Endothelial cell of umbilical vein (primary cell): ENCODE results near the gene DTL. TPM values are rescaled to one million over a fixed set of nuclear protein-coding genes. Genes with fewer than 3 reads are reported as not detected.

ENCODE experiments used
- BruUV-seq: library from RNA; stranded (reverse); fragments of 400-500 nt; replicated peaks from 2 replicates; lab custom pipeline; 2021; lab: Mats Ljungman, UMichigan
- CTCF ChIA-PET: fragments of 300-600, 350-600 bp; sonication (Branson Sonifier 250); formaldehyde crosslinking; loops from one replicate; lab custom pipeline; 2021; ENCODE audit warnings: antibody characterized with exemption, inconsistent platforms; lab: Charles Lee
- POLR2A ChIA-PET: fragments of 300-600, 350-600 bp; sonication (Branson Sonifier 250); formaldehyde crosslinking; loops from one replicate; lab custom pipeline; 2021; ENCODE audit warnings: antibody characterized with exemption, inconsistent platforms; lab: Charles Lee
- DNase-seq: peaks from one replicate; pipeline ENCODE4 v3.0.0-alpha.2; 2011; ENCODE audit warnings: low read depth, low spot score
- FAIRE-seq: peaks from 2 replicates; lab custom pipeline; 2011; peaks lifted over from hg19 to GRCh38; lab: Jason Lieb, UNC
- H2AFZ ChIP-seq: 2 replicates; pipeline ENCODE4 v1.6.0; 2012; ENCODE audit warnings: low read depth, low read length, control low read depth, inconsistent platforms
- H3K27ac ChIP-seq: 2 replicates; pipeline ENCODE4 v1.5.1; 2011; ENCODE audit warnings: low read depth, mild to moderate bottlenecking, control low read depth, low read length, moderate library complexity; ENCODE audit not compliant: insufficient read depth
- H3K27me3 ChIP-seq, 2 experiments: 2 replicates each; pipeline versions ENCODE4 v1.6.0 to v1.6.1; 2011; ENCODE audit warnings: low read length in 2 of 2, mixed read lengths in 1 of 2; ENCODE audit not compliant: control insufficient read depth in 2 of 2, insufficient read depth in 2 of 2
- H3K36me3 ChIP-seq, 2 experiments: 2 replicates in 1 of 2; 3 replicates in 1 of 2; pipeline ENCODE4 v1.5.1; 2011; ENCODE audit warnings: low read length in 2 of 2, mild to moderate bottlenecking in 1 of 2, moderate library complexity in 1 of 2; ENCODE audit not compliant: control insufficient read depth in 2 of 2, insufficient read depth in 2 of 2; ENCODE audit errors: extremely low read depth in 1 of 2
- H3K4me1 ChIP-seq: 3 replicates; pipeline ENCODE4 v1.5.1; 2011; ENCODE audit warnings: mild to moderate bottlenecking, low read length; ENCODE audit not compliant: control insufficient read depth, insufficient read depth; ENCODE audit errors: extremely low read depth
- H3K4me2 ChIP-seq: 2 replicates; pipeline ENCODE4 v1.6.1; 2011; ENCODE audit warnings: low read length, control low read depth, mixed read lengths; ENCODE audit not compliant: insufficient read depth
- H3K4me3 ChIP-seq, 3 experiments: fragments of 200-600 bp in 1 of 3; sonication (generic), shearing (Covaris generic) in 1 of 3; replicated peaks in 1 of 3; 2 replicates each; pipeline ENCODE4 v1.5.1; 2011 to 2016; ENCODE audit warnings: control low read depth in 3 of 3, low read length in 3 of 3, mild to moderate bottlenecking in 2 of 3, inconsistent platforms in 1 of 3, low read depth in 1 of 3, moderate library complexity in 1 of 3; ENCODE audit not compliant: insufficient read depth in 1 of 3
- H3K79me2 ChIP-seq: 2 replicates; pipeline ENCODE4 v1.6.0; 2012; ENCODE audit warnings: low read length, inconsistent platforms; ENCODE audit not compliant: control insufficient read depth, insufficient read depth
- H3K9ac ChIP-seq: replicated peaks from 2 replicates; pipeline ENCODE3; 2011; ENCODE audit warnings: low read length, control low read depth; ENCODE audit not compliant: insufficient read depth; ENCODE audit errors: extremely low read depth
- H3K9me1 ChIP-seq: replicated peaks from 3 replicates; pipeline ENCODE4 v1.6.0; 2011; ENCODE audit warnings: mild to moderate bottlenecking, low read length; ENCODE audit not compliant: control insufficient read depth, insufficient read depth; ENCODE audit errors: extremely low read depth
- H3K9me3 ChIP-seq: replicated peaks from 2 replicates; pipeline ENCODE4 v1.5.1; 2012; ENCODE audit warnings: low read length, inconsistent platforms; ENCODE audit not compliant: control insufficient read depth, insufficient read depth
- H4K20me1 ChIP-seq: replicated peaks from 2 replicates; pipeline ENCODE3; 2011; ENCODE audit warnings: mild to moderate bottlenecking, low read length; ENCODE audit not compliant: control insufficient read depth, insufficient read depth; ENCODE audit errors: extremely low read depth
- EZH2 ChIP-seq: IDR thresholded peaks from 2 replicates; pipeline ENCODE4 v1.6.1; 2012; ENCODE audit warnings: borderline replicate concordance, low read depth, mild to moderate bottlenecking, moderate library complexity, low read length, inconsistent platforms; ENCODE audit not compliant: severe bottlenecking
- FOS ChIP-seq: IDR thresholded peaks from 2 replicates; pipeline ENCODE4 v1.6.1; 2011; ENCODE audit warnings: mild to moderate bottlenecking, low read length, moderate library complexity, borderline replicate concordance; ENCODE audit not compliant: insufficient read depth
- GATA2 ChIP-seq: IDR thresholded peaks from 2 replicates; pipeline ENCODE4 v1.7.0; 2011; ENCODE audit warnings: low read depth, mild to moderate bottlenecking, moderate library complexity, mixed read lengths, low read length; ENCODE audit not compliant: insufficient read length, insufficient read depth
- JUN ChIP-seq: IDR thresholded peaks from 2 replicates; pipeline ENCODE4 v1.6.1; 2011; ENCODE audit warnings: borderline replicate concordance, low read depth; ENCODE audit not compliant: insufficient read length, insufficient read depth
- MYC ChIP-seq: IDR thresholded peaks from one replicate; pipeline ENCODE4 v1.6.1; 2011; ENCODE audit warnings: mild to moderate bottlenecking, low read depth, low read length
- POLR2A ChIP-seq: IDR thresholded peaks from 2 replicates; pipeline ENCODE4 v1.6.1; 2012; ENCODE audit warnings: low read depth, mild to moderate bottlenecking, control low read depth, low read length
- POLR2AphosphoS5 ChIP-seq: IDR thresholded peaks from 2 replicates; pipeline ENCODE4 v1.6.1; 2012; ENCODE audit warnings: low read depth, mild to moderate bottlenecking, control low read depth, low read length, moderate library complexity; ENCODE audit not compliant: insufficient read depth
- dilution Hi-C: fragments of 300-500 bp; cut with MboI; formaldehyde crosslinking; loops from one replicate; pipeline ENCODE4 v1.15.0; 2019; ENCODE audit warnings: low sequenced_read_pairs; ENCODE audit not compliant: extremely low pct_ligation_motif_present
- intact Hi-C: fragments of 100-400 bp; cut with micrococcal nuclease; formaldehyde crosslinking; loops from one replicate; pipeline ENCODE4 v1.10.0; 2022
- polyA plus RNA-seq, 4 experiments: library from polyadenylated mRNA; depleted of rRNA in 3 of 4; stranded (reverse) in 3 of 4; unstranded in 1 of 4; fragments of >200 nt; gene quantifications; 2 replicates each; pipeline versions ENCODE4 v1.2.1 to v1.2.3, GENCODE V29; 2011 to 2012; ENCODE audit warnings: missing spikeins in 1 of 4
- total RNA-seq: library from RNA; stranded (reverse); gene quantifications from 2 replicates; pipeline ENCODE4 v1.2.3, GENCODE V29; 2021
- TF ChIP-seq, protein P1 (sequence below): IDR thresholded peaks from 2 replicates; pipeline ENCODE4 v1.6.1; 2011; ENCODE audit not compliant: insufficient read depth, insufficient read length
- TF ChIP-seq, protein P2 (sequence below), 2 donors: IDR thresholded peaks; 1 replicate in 1 of 2; 2 replicates in 1 of 2; pipeline ENCODE4 v1.5.1; 2011; ENCODE audit warnings: low read length in 2 of 2, mild to moderate bottlenecking in 2 of 2, moderate library complexity in 2 of 2, control low read depth in 1 of 2, inconsistent platforms in 1 of 2, low read depth in 1 of 2; ENCODE audit not compliant: insufficient read depth in 1 of 2; ENCODE audit errors: extremely low read depth in 1 of 2

DTL gene
- total and polyA plus RNA-seq, 2 donors (not counting 3 experiments of a cell fraction or from before 2014, with no cell fraction given), result 11.2 to 26.5 TPM

DNA sequence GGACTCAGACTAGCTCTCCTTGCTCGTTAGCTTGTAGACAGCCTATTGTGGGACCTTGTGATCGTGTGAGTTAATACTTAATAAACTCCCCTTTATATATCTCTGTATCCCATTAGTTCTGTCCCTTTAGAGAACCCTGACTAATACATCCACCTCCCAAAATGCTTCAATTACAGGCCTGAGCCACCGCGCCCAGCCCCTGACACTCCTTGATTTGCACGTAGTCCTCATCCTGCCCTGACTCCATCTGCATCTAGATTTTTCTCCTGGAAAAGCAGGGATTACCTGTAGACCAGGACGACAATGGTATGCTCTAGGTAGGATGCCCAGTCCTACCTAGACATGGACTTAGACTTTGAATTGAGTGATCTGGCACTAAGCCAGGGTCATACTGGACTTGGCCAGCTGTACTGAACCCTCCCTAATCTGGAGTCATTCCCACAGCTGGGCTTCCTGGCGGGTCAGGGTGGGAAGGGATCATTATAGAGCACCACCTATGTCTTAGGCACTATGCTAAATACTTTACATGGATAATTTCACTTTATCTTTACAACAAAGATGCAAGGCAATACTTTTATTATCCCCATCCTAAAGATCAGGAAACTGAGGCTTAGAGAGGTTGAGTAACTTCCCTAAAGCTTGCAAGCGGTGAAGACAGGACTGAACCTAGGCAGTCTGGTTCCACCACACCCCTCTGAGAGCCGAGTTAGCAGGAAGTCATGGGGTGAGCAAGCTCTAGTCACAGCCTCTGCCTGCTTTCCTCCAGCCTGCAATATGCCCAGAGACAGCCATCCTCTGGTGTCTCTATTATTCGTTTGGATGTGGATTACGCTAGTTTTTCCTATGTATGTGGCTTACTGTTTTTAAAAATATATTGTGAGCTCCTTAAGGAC, 89.4 kb downstream of the DTL start:
- Histone ChIP-seq H3K36me3 (no peaks in the 10 kb centered on the region), H4K20me1 (no peaks in the 10 kb centered on the region), H3K27me3 (no peaks in the 10 kb centered on the region), H2AFZ (no peak overlapping the region), H3K9me3 (no peaks in the 10 kb centered on the region), H3K4me3 (no peak overlapping the region), H3K79me2 (no peaks in the 10 kb centered on the region), H3K4me1 (no peaks in the 10 kb centered on the region), H3K4me2 (no peak overlapping the region), H3K27ac (no peak overlapping the region), H3K9me1 (no peaks in the 10 kb centered on the region), H3K9ac (no peak overlapping the region)
- CTCF ChIA-PET, result interaction anchor here (0.6 kb wide), 1 partner anchor 392 kb away, joined by 3 read pairs; no protein-coding TSS in a partner anchor
- TF ChIP-seq JUN (no peak), EZH2 (no peak), POLR2A (no peak), POLR2AphosphoS5 (no peak), MYC (no peak), GATA2 (no peak), FOS (no peak)
- TF ChIP-seq, protein P1, sequence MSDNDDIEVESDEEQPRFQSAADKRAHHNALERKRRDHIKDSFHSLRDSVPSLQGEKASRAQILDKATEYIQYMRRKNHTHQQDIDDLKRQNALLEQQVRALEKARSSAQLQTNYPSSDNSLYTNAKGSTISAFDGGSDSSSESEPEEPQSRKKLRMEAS, result no peak
- TF ChIP-seq, protein P2, sequence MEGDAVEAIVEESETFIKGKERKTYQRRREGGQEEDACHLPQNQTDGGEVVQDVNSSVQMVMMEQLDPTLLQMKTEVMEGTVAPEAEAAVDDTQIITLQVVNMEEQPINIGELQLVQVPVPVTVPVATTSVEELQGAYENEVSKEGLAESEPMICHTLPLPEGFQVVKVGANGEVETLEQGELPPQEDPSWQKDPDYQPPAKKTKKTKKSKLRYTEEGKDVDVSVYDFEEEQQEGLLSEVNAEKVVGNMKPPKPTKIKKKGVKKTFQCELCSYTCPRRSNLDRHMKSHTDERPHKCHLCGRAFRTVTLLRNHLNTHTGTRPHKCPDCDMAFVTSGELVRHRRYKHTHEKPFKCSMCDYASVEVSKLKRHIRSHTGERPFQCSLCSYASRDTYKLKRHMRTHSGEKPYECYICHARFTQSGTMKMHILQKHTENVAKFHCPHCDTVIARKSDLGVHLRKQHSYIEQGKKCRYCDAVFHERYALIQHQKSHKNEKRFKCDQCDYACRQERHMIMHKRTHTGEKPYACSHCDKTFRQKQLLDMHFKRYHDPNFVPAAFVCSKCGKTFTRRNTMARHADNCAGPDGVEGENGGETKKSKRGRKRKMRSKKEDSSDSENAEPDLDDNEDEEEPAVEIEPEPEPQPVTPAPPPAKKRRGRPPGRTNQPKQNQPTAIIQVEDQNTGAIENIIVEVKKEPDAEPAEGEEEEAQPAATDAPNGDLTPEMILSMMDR (IDR thresholded peaks at IDR 0.05; ENCODE audit: extremely low read depth in 1 of 2, insufficient read depth in 1 of 2, low read depth in 1 of 2, low read length in 2 of 2), result no peak
- POLR2A ChIA-PET, result no interaction called here
- FAIRE-seq (peak; percentile 47), DNase-seq (no peak)
- no TSS peak for BruUV-seq
- intact Hi-C loops (no loop called here), dilution Hi-C loops (no loop called here)
